ENCODE results near the gene EPAS1.

DNA sequence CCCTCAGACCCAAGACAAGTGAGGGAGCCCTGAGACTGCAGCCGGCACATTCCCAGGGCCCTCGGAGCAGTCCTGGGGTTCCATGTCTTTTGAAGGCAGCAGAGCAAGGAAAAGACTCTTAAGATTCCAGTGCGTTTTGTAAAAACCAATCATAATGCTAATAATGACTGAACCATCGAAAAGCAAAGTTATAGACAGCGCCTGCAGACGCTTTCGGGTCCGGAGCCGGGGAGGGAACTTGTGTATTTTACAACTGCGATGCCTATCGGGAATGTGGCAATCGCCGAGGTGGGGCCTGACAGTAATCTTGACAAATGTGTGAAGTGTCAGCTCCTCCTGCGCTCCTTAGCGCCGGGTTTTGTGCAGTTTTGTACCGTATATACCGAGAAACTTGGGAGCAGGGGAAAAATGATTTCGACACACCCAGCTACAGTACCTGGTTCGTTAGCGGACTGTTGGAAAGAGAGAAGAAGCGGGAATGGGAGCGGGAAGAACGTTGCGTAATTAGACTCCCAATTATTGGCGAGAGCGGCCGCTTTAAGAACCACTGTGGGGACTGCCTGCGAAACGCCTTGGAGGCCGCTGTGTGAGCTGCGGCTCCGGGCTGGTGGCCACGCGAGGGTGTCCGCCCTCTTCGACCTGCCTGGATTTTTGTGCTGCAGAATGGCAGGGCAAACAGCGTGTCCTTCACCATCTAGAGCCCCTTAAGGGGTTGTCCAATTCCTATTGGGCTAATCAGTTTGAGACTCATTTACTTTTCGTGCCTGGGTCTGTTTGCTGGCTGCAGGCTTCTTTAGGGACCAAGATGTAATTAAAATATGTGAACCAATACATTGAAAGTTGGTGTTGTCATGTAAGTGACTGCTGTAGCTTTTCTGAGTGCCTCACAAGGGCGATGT lies 2.4 kb downstream of the EPAS1 start:
- TF ChIP-seq CTCF (IDR thresholded peaks at IDR 0.05) (no peak), POLR2A (IDR thresholded peaks at IDR 0.05) (no peak), POLR2AphosphoS5 (IDR thresholded peaks at IDR 0.05) (peak; percentile 40 to 89 (median 55))

Measured in breast epithelium (tissue), 3 donors.